CD4-positive, CD25-positive, alpha-beta regulatory T cell (primary cell): Measurements from ENCODE around the gene TMEM39B. TPM values are rescaled to one million over a fixed set of nuclear protein-coding genes. Genes with fewer than 3 reads are reported as not detected.
"Not testable (repeated sequence)": the region's sequence is repeated elsewhere in the genome, so short reads cannot be mapped to it uniquely, and the experiment has no call there.

Source experiments
- ATAC-seq, 2 donors: fragments of 150-1000 bp; cut with Tn5 transposase; one replicate each; pipeline ENCODE4 v1.10.0; 2021; ENCODE audit warnings: low read depth in 2 of 2, moderate number of reproducible peaks in 2 of 2, moderate library complexity in 1 of 2
- DNase-seq, 3 donors: peaks; one replicate each; pipeline versions ENCODE4 v3.0.0 to v3.0.0-alpha.2; 2012 to 2022; ENCODE audit warnings: mixed read lengths in 1 of 3
- H3K27ac ChIP-seq: one replicate; pipeline ENCODE4 v1.7.0; 2013; ENCODE audit warnings: mild to moderate bottlenecking, low read length; ENCODE audit not compliant: insufficient read depth, poor library complexity, severe bottlenecking
- H3K27me3 ChIP-seq: one replicate; pipeline ENCODE4 v1.7.0; 2013; ENCODE audit warnings: low read length; ENCODE audit not compliant: control insufficient read depth, insufficient read depth
- H3K36me3 ChIP-seq: one replicate; pipeline ENCODE4 v1.7.0; 2013; ENCODE audit warnings: mild to moderate bottlenecking, low read length, moderate library complexity; ENCODE audit not compliant: control insufficient read depth, insufficient read depth
- H3K4me1 ChIP-seq: 2 replicates; pipeline ENCODE4 v1.7.0; 2013; ENCODE audit warnings: mild to moderate bottlenecking, low read length; ENCODE audit not compliant: insufficient read depth, control insufficient read depth, poor library complexity, severe bottlenecking
- H3K4me3 ChIP-seq: one replicate; pipeline ENCODE4 v1.7.0; 2013; ENCODE audit warnings: low read depth, mild to moderate bottlenecking, low read length, moderate library complexity
- H3K9me3 ChIP-seq, 2 experiments: 1 replicate in 1 of 2; 2 replicates in 1 of 2; pipeline ENCODE4 v1.7.0; 2013; ENCODE audit warnings: low read length in 2 of 2, mild to moderate bottlenecking in 1 of 2, moderate library complexity in 1 of 2; ENCODE audit not compliant: control insufficient read depth in 2 of 2
- H3K27ac Mint-ChIP-seq, 3 donors: one replicate each; pipeline ENCODE4 v1.8.0; 2020 to 2022; ENCODE audit warnings: mild to moderate bottlenecking in 3 of 3, mixed read lengths in 3 of 3, moderate library complexity in 2 of 3
- H3K27me3 Mint-ChIP-seq: one replicate; pipeline ENCODE4 v1.8.0; 2022; ENCODE audit warnings: mild to moderate bottlenecking, mixed read lengths
- H3K36me3 Mint-ChIP-seq: one replicate; pipeline ENCODE4 v1.8.0; 2020; ENCODE audit warnings: mixed read lengths
- H3K4me1 Mint-ChIP-seq, 4 donors: one replicate each; pipeline ENCODE4 v1.8.0; 2020 to 2022; ENCODE audit warnings: mixed read lengths in 4 of 4, mild to moderate bottlenecking in 1 of 4
- H3K4me3 Mint-ChIP-seq, 4 donors: one replicate each; pipeline ENCODE4 v1.8.0; 2020 to 2022; ENCODE audit warnings: mild to moderate bottlenecking in 4 of 4, mixed read lengths in 4 of 4, moderate library complexity in 3 of 4
- H3K9me3 Mint-ChIP-seq, 7 donors: one replicate each; pipeline ENCODE4 v1.8.0; 2020 to 2022; ENCODE audit warnings: mixed read lengths in 7 of 7, mild to moderate bottlenecking in 3 of 7, moderate library complexity in 2 of 7
- polyA plus RNA-seq, 4 donors: library from polyadenylated mRNA; unstranded; fragments of 300-500 nt; fragmentation: Illumina TruSeq; gene quantifications; one replicate each; pipeline ENCODE4 v1.2.3, GENCODE V29; 2021
- total RNA-seq: library from RNA; stranded (reverse); gene quantifications from one replicate; pipeline ENCODE4 v1.2.3, GENCODE V29; 2022

The TMEM39B gene
- total and polyA plus RNA-seq, 5 donors from 2014 or later, result 2.3 to 13.1 (median 2.8) TPM

DNA sequence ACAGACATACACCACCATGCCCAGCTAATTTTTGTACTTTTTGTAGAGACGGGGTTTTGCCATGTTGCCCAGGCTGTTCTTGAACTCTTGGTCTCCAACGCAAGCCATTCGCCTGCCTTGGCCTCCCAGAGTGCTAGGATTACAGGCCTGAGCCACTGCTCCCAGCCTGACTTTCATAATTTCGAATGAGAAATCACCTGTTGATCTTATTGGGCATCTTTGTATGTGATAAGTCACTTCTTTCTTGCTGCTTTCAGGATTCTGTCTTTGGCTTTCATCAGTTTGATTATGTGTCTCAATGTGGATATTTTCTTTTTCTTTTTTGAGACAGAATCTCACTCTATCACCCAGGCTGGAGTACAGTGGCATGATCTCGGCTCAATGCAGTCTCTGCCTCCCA lies 75.1 kb downstream of the TMEM39B start:
- H3K27ac ChIP-seq, ATAC-seq: not testable (repeated sequence)
- peaks cover 13 to 54% (median 38%) of the 10 kb centered on the region in 4 donors for H3K4me1 Mint-ChIP-seq

DNA sequence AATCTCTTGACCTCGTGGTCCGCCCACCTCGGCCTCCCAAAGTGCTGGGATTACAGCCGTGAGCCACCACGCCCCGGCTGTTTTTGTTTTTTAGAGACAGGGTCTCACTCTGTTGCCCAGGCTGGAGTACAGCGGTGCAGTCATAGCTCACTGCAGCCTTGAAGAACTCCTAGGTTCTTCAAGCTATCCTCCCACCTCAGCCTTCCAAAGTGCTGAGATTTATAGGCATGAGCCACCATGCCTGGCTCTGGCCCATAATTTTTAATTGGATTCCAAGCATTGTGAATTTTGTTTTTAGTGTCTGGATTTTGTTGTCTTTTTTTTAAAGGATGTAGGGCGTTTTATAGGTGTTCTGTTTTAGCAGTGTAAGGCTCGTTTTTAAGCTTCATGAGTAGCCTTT lies 78.1 kb downstream of the TMEM39B start:
- ATAC-seq (no peak), DNase-seq (no peak)
- Histone ChIP-seq H3K4me1 (no peaks in the 10 kb centered on the region), H3K9me3 (peaks cover 3 to 10% of the 10 kb centered on the region in 2 experiments), H3K27me3 (no peaks in the 10 kb centered on the region), H3K27ac (no peak overlapping the region), H3K4me3 (no peak overlapping the region), H3K36me3 (peaks cover 18% of the 10 kb centered on the region)
- Mint-ChIP-seq H3K27me3 (no peaks in the 10 kb centered on the region), H3K4me3 (no peak overlapping the region), H3K27ac (no peak overlapping the region), H3K36me3 (peaks cover 23% of the 10 kb centered on the region), H3K9me3 (peaks cover 0 to 13% (median 0%) of the 10 kb centered on the region in 7 donors), H3K4me1 (peaks cover 5 to 38% (median 27%) of the 10 kb centered on the region in 4 donors)

More for the DNA sequence above, 75.1 kb downstream of the TMEM39B start:
- H3K9me3 ChIP-seq, result peaks cover 3 to 10% of the 10 kb centered on the region in 2 experiments
- H3K4me3 Mint-ChIP-seq, H3K4me1 ChIP-seq, H3K27me3 Mint-ChIP-seq, H3K27ac Mint-ChIP-seq, H3K4me3 ChIP-seq, DNase-seq, H3K36me3 ChIP-seq, H3K27me3 ChIP-seq: not testable (repeated sequence)
- Mint-ChIP-seq H3K9me3 (peaks cover 0 to 13% (median 0%) of the 10 kb centered on the region in 7 donors), H3K36me3 (peaks cover 22% of the 10 kb centered on the region)

DNA sequence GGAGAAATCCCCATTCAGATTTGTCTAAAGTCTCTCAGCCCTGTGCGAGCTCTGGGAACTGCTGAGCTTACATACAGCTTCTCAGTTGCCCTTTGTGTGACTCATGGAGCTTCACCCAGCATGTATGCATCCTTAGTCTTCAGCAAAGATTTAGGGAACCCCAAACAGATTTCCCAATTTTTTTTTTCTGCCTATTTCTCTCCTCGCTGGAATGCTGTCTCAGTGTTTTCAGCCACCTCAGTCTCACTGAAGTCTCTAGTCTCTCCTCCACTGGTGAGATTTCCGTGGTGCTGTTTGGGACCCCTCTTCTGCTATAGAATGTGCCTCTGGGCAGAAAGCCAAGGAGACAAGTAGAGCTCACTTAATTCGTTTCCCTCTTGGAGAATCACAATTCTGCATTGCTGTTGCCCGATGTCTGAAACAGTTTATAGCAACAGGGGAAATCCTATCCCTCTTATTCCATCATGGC lies 78.6 kb downstream of the TMEM39B start:
- Mint-ChIP-seq H3K36me3 (peaks cover 25% of the 10 kb centered on the region), H3K4me3 (no peak overlapping the region), H3K9me3 (peaks cover 0 to 13% (median 0%) of the 10 kb centered on the region in 7 donors), H3K27me3 (no peaks in the 10 kb centered on the region), H3K4me1 (peaks cover 5 to 33% (median 24%) of the 10 kb centered on the region in 4 donors), H3K27ac (peak overlapping the region in 1 of 3 donors; percentile 81)
- no peak overlapping the region for H3K4me3 ChIP-seq
- no peaks in the 10 kb centered on the region for H3K4me1 ChIP-seq
- no peak for DNase-seq
- peaks cover 3 to 10% of the 10 kb centered on the region in 2 experiments for H3K9me3 ChIP-seq
- ATAC-seq, result no peak
- H3K27ac ChIP-seq, result no peak overlapping the region
- no peaks in the 10 kb centered on the region for H3K27me3 ChIP-seq
- H3K36me3 ChIP-seq, result peaks cover 23% of the 10 kb centered on the region

Other genes starting within 250 kb of the TMEM39B start
- gene PTP4A2, start 134.6 kb upstream of the TMEM39B start, total RNA-seq, result 364 TPM
- gene PTP4A2, start 134.6 kb upstream of the TMEM39B start, polyA plus RNA-seq, result 100 to 1,000 TPM; 288 to 597 (median 387) TPM
- 100 TPM for gene KHDRBS1, start 59.1 kb upstream of the TMEM39B start, total RNA-seq
- 100 to 1,000 TPM in 1 of 4 donors, 10 to 100 TPM in 3; 97.1 to 117 (median 99.4) TPM for gene KHDRBS1, start 59.1 kb upstream of the TMEM39B start, polyA plus RNA-seq
- 56.1 TPM for gene KPNA6, start 35.1 kb downstream of the TMEM39B start, total RNA-seq
- gene KPNA6, start 35.1 kb downstream of the TMEM39B start, polyA plus RNA-seq, result 10 to 100 TPM; 22.7 to 29.3 (median 26.4) TPM
- 30.9 TPM for gene TXLNA, start 106.7 kb downstream of the TMEM39B start, total RNA-seq
- gene TXLNA, start 106.7 kb downstream of the TMEM39B start, polyA plus RNA-seq, result 10 to 100 TPM; 22.4 to 30.0 (median 24.0) TPM
- gene CCDC28B, start 127.7 kb downstream of the TMEM39B start, total RNA-seq, result 10.3 TPM
- gene CCDC28B, start 127.7 kb downstream of the TMEM39B start, polyA plus RNA-seq, result 10 to 100 TPM; 12.0 to 15.5 (median 14.1) TPM
- 2.7 TPM for gene IQCC, start 132.7 kb downstream of the TMEM39B start, total RNA-seq
- 1 to 10 TPM in 3 of 4 donors, under 1 TPM in 1; 0.68 to 1.8 (median 1.5) TPM for gene IQCC, start 132.7 kb downstream of the TMEM39B start, polyA plus RNA-seq
- not detected for gene DCDC2B, start 136.2 kb downstream of the TMEM39B start, total RNA-seq
- under 1 TPM in 1 of 4 donors, not detected in 3; 0.09 TPM for gene DCDC2B, start 136.2 kb downstream of the TMEM39B start, polyA plus RNA-seq
- gene TMEM234, start 149.4 kb downstream of the TMEM39B start, total RNA-seq, result 14.2 TPM
- gene TMEM234, start 149.4 kb downstream of the TMEM39B start, polyA plus RNA-seq, result 1 to 10 TPM; 4.6 to 6.2 (median 5.5) TPM
- gene EIF3I, start 149.5 kb downstream of the TMEM39B start, total RNA-seq, result 123 TPM
- 100 to 1,000 TPM; 191 to 216 (median 204) TPM for gene EIF3I, start 149.5 kb downstream of the TMEM39B start, polyA plus RNA-seq
- gene FAM167B, start 174.3 kb downstream of the TMEM39B start, total RNA-seq, result 0.44 TPM
- gene FAM167B, start 174.3 kb downstream of the TMEM39B start, polyA plus RNA-seq, result not detected
- gene LCK, start 178.3 kb downstream of the TMEM39B start, total RNA-seq, result 388 TPM
- 1,000 to 10,000 TPM in 2 of 4 donors, 100 to 1,000 TPM in 2; 968 to 1,114 (median 1,027) TPM for gene LCK, start 178.3 kb downstream of the TMEM39B start, polyA plus RNA-seq
- 98.2 TPM for gene HDAC1, start 219.1 kb downstream of the TMEM39B start, total RNA-seq
- 100 to 1,000 TPM; 132 to 150 (median 147) TPM for gene HDAC1, start 219.1 kb downstream of the TMEM39B start, polyA plus RNA-seq